ENCODE results near the gene TIMMDC1. TPM values are rescaled to one million over a fixed set of nuclear protein-coding genes. Genes with fewer than 3 reads are reported as not detected.

The TIMMDC1 gene
- total and polyA plus RNA-seq, 2 of the 13 experiments (the other 11 are each of a cell fraction or from before 2014, with no cell fraction given) = 50.0 to 77.8 TPM

DNA sequence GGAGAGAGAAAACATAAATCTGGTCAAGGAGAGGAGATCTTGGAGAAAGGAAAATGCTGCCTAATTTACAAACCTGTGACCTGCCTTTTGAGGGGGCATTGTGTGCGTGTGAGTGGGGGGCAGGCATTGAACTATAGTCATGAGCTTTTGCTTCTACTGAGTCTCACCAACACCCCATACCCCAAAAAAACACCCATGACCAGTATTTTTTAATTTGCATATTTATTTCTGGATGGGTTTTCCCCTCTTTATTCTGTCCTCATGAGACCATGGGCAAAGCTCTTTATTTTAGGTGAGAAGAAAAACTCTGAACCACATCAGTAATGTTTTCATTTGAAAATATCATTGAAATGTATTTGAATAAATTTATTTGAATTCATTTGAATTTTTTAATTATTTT lies 40.4 kb downstream of the TIMMDC1 start:
- H3K9ac ChIP-seq (ENCODE audit: insufficient read depth, low read depth, low read length) = no peak overlapping the region
- no peak overlapping the region for H3K4me3 ChIP-seq (replicated peaks in 1 of 3; ENCODE audit: insufficient read depth in 1 of 3, low read depth in 2 of 3, low read length in 3 of 3)
- 7% methylated on average over 1 of the region's 1 CpG for WGBS (ENCODE audit: low lambda C conversion rate)
- H3K4me1 ChIP-seq (ENCODE audit: insufficient read depth, low read length) = no peaks in the 10 kb centered on the region
- no peak overlapping the region for H3K4me2 ChIP-seq (ENCODE audit: low read depth, low read length)
- in situ Hi-C loops (cut with HindIII; ENCODE audit: extremely low pct_ligation_motif_present, low pct_unique_long_range_greater_than_20kb) = no loop called here
- TF ChIP-seq ZNF180 (CRISPR knock-in tag; IDR thresholded peaks at IDR 0.05; ENCODE audit: borderline replicate concordance, low read depth) (no peak), ZNF629 (CRISPR knock-in tag; conservative IDR thresholded peaks at IDR 0.05) (no peak), KLF16 (CRISPR knock-in tag; IDR thresholded peaks at IDR 0.05) (no peak), RBAK (CRISPR knock-in tag; IDR thresholded peaks at IDR 0.05) (no peak), SKI (IDR thresholded peaks at IDR 0.05; ENCODE audit: partially characterized antibody) (no peak), SIN3A (IDR thresholded peaks at IDR 0.05; ENCODE audit: borderline replicate concordance, low read depth, low read length) (no peak), ZBTB20 (CRISPR knock-in tag; IDR thresholded peaks at IDR 0.05; ENCODE audit: borderline replicate concordance, low read depth) (no peak), ZSCAN22 (CRISPR knock-in tag; IDR thresholded peaks at IDR 0.05) (no peak)
- TF ChIP-seq, protein P1, sequence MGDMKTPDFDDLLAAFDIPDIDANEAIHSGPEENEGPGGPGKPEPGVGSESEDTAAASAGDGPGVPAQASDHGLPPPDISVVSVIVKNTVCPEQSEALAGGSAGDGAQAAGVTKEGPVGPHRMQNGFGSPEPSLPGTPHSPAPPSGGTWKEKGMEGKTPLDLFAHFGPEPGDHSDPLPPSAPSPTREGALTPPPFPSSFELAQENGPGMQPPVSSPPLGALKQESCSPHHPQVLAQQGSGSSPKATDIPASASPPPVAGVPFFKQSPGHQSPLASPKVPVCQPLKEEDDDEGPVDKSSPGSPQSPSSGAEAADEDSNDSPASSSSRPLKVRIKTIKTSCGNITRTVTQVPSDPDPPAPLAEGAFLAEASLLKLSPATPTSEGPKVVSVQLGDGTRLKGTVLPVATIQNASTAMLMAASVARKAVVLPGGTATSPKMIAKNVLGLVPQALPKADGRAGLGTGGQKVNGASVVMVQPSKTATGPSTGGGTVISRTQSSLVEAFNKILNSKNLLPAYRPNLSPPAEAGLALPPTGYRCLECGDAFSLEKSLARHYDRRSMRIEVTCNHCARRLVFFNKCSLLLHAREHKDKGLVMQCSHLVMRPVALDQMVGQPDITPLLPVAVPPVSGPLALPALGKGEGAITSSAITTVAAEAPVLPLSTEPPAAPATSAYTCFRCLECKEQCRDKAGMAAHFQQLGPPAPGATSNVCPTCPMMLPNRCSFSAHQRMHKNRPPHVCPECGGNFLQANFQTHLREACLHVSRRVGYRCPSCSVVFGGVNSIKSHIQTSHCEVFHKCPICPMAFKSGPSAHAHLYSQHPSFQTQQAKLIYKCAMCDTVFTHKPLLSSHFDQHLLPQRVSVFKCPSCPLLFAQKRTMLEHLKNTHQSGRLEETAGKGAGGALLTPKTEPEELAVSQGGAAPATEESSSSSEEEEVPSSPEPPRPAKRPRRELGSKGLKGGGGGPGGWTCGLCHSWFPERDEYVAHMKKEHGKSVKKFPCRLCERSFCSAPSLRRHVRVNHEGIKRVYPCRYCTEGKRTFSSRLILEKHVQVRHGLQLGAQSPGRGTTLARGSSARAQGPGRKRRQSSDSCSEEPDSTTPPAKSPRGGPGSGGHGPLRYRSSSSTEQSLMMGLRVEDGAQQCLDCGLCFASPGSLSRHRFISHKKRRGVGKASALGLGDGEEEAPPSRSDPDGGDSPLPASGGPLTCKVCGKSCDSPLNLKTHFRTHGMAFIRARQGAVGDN (CRISPR knock-in tag; IDR thresholded peaks at IDR 0.05) = no peak
- no peaks in the 10 kb centered on the region for H4K20me1 ChIP-seq (ENCODE audit: insufficient read depth, low read length)
- H3K36me3 ChIP-seq (replicated peaks in 1 of 2; ENCODE audit: control insufficient read depth in 1 of 2, insufficient read depth in 2 of 2, low read length in 2 of 2) = no peaks in the 10 kb centered on the region
- no peaks in the 10 kb centered on the region for H3K27me3 ChIP-seq (ENCODE audit: control insufficient read depth in 1 of 2, insufficient read depth in 2 of 2, low read length in 2 of 2)
- H2AFZ ChIP-seq (ENCODE audit: low read length) = no peak overlapping the region
- FAIRE-seq (no peak), ATAC-seq (no peak), DNase-seq (ENCODE audit: low spot score) (no peak)
- intact Hi-C loops (cut with micrococcal nuclease; ENCODE audit: unreplicated experiment) = no loop called here
- no TSS peak for BruUV-seq (replicated peaks)
- no peaks in the 10 kb centered on the region for H3K9me3 ChIP-seq (ENCODE audit: low read length)
- H3K79me2 ChIP-seq (ENCODE audit: insufficient read depth, low read length) = no peaks in the 10 kb centered on the region
- ChIA-PET CTCF (ENCODE audit: low intra/inter-chr PET ratio, low total read pairs) (no interaction called here), POLR2A (no interaction called here)
- H3K27ac ChIP-seq (ENCODE audit: extremely low read length, insufficient read depth, low read length) = no peak overlapping the region

Measured in HepG2 (cell line).